Suprapubic skin (tissue), 4 donors: Measurements from ENCODE around the gene KREMEN2. TPM values are rescaled to one million over a fixed set of nuclear protein-coding genes. Genes with fewer than 3 reads are reported as not detected.

ENCODE experiments used
- DNase-seq, 2 donors: peaks; one replicate each; pipeline ENCODE4 v3.0.0-alpha.2; 2019; ENCODE audit warnings: low spot score in 2 of 2
- H3K27ac ChIP-seq: fragments of 200-600 bp; sonication (generic); one replicate; pipeline ENCODE4 v1.5.1; 2019
- H3K27me3 ChIP-seq: fragments of 200-600 bp; sonication (generic); one replicate; pipeline ENCODE4 v1.5.1; 2019
- H3K36me3 ChIP-seq: fragments of 200-600 bp; sonication (generic); one replicate; pipeline ENCODE4 v1.5.1; 2019
- H3K4me1 ChIP-seq: fragments of 200-600 bp; sonication (generic); one replicate; pipeline ENCODE4 v1.5.1; 2019
- H3K4me3 ChIP-seq: fragments of 200-600 bp; sonication (generic); one replicate; pipeline ENCODE4 v1.5.1; 2019; ENCODE audit warnings: mild to moderate bottlenecking
- H3K9me3 ChIP-seq: fragments of 200-600 bp; sonication (generic); one replicate; pipeline ENCODE4 v1.5.1; 2019
- CTCF ChIP-seq, 2 donors: fragments of 200-600 bp in 1 of 2; fragments of 450-650 bp in 1 of 2; sonication (generic) in 1 of 2; IDR thresholded peaks; one replicate each; pipeline ENCODE4 v1.5.1; 2016 to 2019; ENCODE audit warnings: antibody characterized with exemption in 2 of 2, mild to moderate bottlenecking in 1 of 2, moderate library complexity in 1 of 2
- EP300 ChIP-seq: sonication (generic); formaldehyde crosslinking; IDR thresholded peaks from one replicate; pipeline ENCODE4 v1.6.1; 2017; ENCODE audit warnings: antibody characterized with exemption
- POLR2A ChIP-seq, 2 donors: fragments of 450-650 bp; IDR thresholded peaks; one replicate each; pipeline ENCODE4 v1.6.1; 2017; ENCODE audit warnings: antibody characterized with exemption in 2 of 2, mild to moderate bottlenecking in 2 of 2, moderate library complexity in 2 of 2
- POLR2AphosphoS5 ChIP-seq, 3 donors: sonication (generic); formaldehyde crosslinking; IDR thresholded peaks; one replicate each; pipeline ENCODE4 v1.6.1; 2017; ENCODE audit warnings: antibody characterized with exemption in 3 of 3
- WGBS: methylation state at CpG from one replicate; pipeline ENCODE4 v1.1.5; 2018; 5-methylcytosine and 5-hydroxymethylcytosine counted together
- total RNA-seq, 4 donors: library from RNA; depleted of rRNA; stranded (reverse); fragments of >200 nt; gene quantifications; one replicate each; pipeline ENCODE4 v1.1.0, GENCODE V29; 2016

Gene KREMEN2
- total RNA-seq, 4 donors from 2014 or later = 1.0 to 4.2 (median 3.9) TPM

GRCh38 chr16:3014971-3015370 is 50.9 kb downstream of the KREMEN2 start:
- Histone ChIP-seq H3K4me3 (no peak overlapping the region), H3K36me3 (no peaks in the 10 kb centered on the region), H3K27me3 (peaks cover 66% of the 10 kb centered on the region), H3K9me3 (no peaks in the 10 kb centered on the region), H3K27ac (no peak overlapping the region), H3K4me1 (peaks cover 24% of the 10 kb centered on the region)
- 83% methylated on average over 6 of the region's 6 CpGs for WGBS
- no peak for DNase-seq
- TF ChIP-seq POLR2A (IDR thresholded peaks at IDR 0.05) (no peak), CTCF (IDR thresholded peaks at IDR 0.05) (no peak), POLR2AphosphoS5 (IDR thresholded peaks at IDR 0.05) (no peak), EP300 (no peak)

- no peak overlapping the region for H3K27ac ChIP-seq
- no peak overlapping the region for H3K4me3 ChIP-seq
- TF ChIP-seq CTCF (IDR thresholded peaks at IDR 0.05) = no peak
- no peak for TF ChIP-seq EP300
- TF ChIP-seq POLR2AphosphoS5 (IDR thresholded peaks at IDR 0.05) = no peak
- TF ChIP-seq POLR2A (IDR thresholded peaks at IDR 0.05) = no peak
- DNase-seq = no peak
- H3K9me3 ChIP-seq = no peaks in the 10 kb centered on the region
- no peaks in the 10 kb centered on the region for H3K36me3 ChIP-seq
- 95% methylated on average over 6 of the region's 13 CpGs for WGBS
- peaks cover 32% of the 10 kb centered on the region for H3K4me1 ChIP-seq
- H3K27me3 ChIP-seq = peaks cover 56% of the 10 kb centered on the region
These were observed 51.9 kb downstream of the KREMEN2 start for GRCh38 chr16:3015865-3016521.

- Histone ChIP-seq H3K4me1 (peaks cover 41% of the 10 kb centered on the region), H3K36me3 (no peaks in the 10 kb centered on the region), H3K9me3 (no peaks in the 10 kb centered on the region), H3K4me3 (no peak overlapping the region), H3K27me3 (peaks cover 43% of the 10 kb centered on the region), H3K27ac (no peak overlapping the region)
- no peak for DNase-seq
- 62% methylated on average over 15 of the region's 20 CpGs for WGBS
- TF ChIP-seq EP300 (no peak), CTCF (IDR thresholded peaks at IDR 0.05) (no peak), POLR2A (IDR thresholded peaks at IDR 0.05) (no peak), POLR2AphosphoS5 (IDR thresholded peaks at IDR 0.05) (no peak)
These were observed 53.3 kb downstream of the KREMEN2 start for GRCh38 chr16:3017344-3017743.

Other genes starting within 250 kb of the KREMEN2 start
- 1 to 10 TPM; 1.6 to 9.5 (median 5.6) TPM for gene PRSS27, start 244.1 kb upstream of the KREMEN2 start, total RNA-seq
- 1,000 to 10,000 TPM in 1 of 4 donors, 100 to 1,000 TPM in 3; 484 to 1,595 (median 654) TPM for gene SRRM2, start 211.6 kb upstream of the KREMEN2 start, total RNA-seq
- 100 to 1,000 TPM; 174 to 249 (median 213) TPM for gene ELOB, start 187.0 kb upstream of the KREMEN2 start, total RNA-seq
- not detected for gene PRSS33, start 176.7 kb upstream of the KREMEN2 start, total RNA-seq
- not detected for gene PRSS41, start 165.8 kb upstream of the KREMEN2 start, total RNA-seq
- 1 to 10 TPM in 2 of 4 donors, under 1 TPM in 1, not detected in 1; 0.87 to 7.6 (median 1.3) TPM for gene PRSS21, start 147.0 kb upstream of the KREMEN2 start, total RNA-seq
- 10 to 100 TPM; 17.7 to 80.5 (median 23.4) TPM for gene ZG16B, start 134.0 kb upstream of the KREMEN2 start, total RNA-seq
- gene PRSS22, start 106.1 kb upstream of the KREMEN2 start, total RNA-seq = 1 to 10 TPM; 1.7 to 8.7 (median 6.7) TPM
- gene FLYWCH2, start 81.1 kb upstream of the KREMEN2 start, total RNA-seq = 10 to 100 TPM; 31.5 to 42.1 (median 34.7) TPM
- 10 to 100 TPM; 32.7 to 81.8 (median 52.1) TPM for gene FLYWCH1, start 52.3 kb upstream of the KREMEN2 start, total RNA-seq
- gene PAQR4, start 5.1 kb downstream of the KREMEN2 start, total RNA-seq = 10 to 100 TPM in 3 of 4 donors, 1 to 10 TPM in 1; 4.7 to 19.2 (median 14.1) TPM
- 1 to 10 TPM; 1.9 to 6.4 (median 4.7) TPM for gene PKMYT1, start 16.2 kb downstream of the KREMEN2 start, total RNA-seq
- not detected for gene CLDN9, start 48.6 kb downstream of the KREMEN2 start, total RNA-seq
- gene CLDN6, start 53.9 kb downstream of the KREMEN2 start, total RNA-seq = not detected
- gene TNFRSF12A, start 56.1 kb downstream of the KREMEN2 start, total RNA-seq = 10 to 100 TPM in 3 of 4 donors, 1 to 10 TPM in 1; 2.3 to 59.6 (median 30.5) TPM
- 10 to 100 TPM; 32.6 to 65.4 (median 51.5) TPM for gene HCFC1R1, start 59.7 kb downstream of the KREMEN2 start, total RNA-seq
- 10 to 100 TPM; 15.8 to 27.0 (median 24.9) TPM for gene THOC6, start 59.8 kb downstream of the KREMEN2 start, total RNA-seq
- 10 to 100 TPM; 58.4 to 77.6 (median 69.3) TPM for gene BICDL2, start 72.7 kb downstream of the KREMEN2 start, total RNA-seq
- under 1 TPM in 3 of 4 donors, not detected in 1; 0.51 to 0.87 (median 0.83) TPM for gene MMP25, start 82.3 kb downstream of the KREMEN2 start, total RNA-seq
- gene IL32, start 101.4 kb downstream of the KREMEN2 start, total RNA-seq = 10 to 100 TPM in 1 of 4 donors, 1 to 10 TPM in 3; 2.6 to 11.9 (median 6.1) TPM
- gene ZSCAN10, start 135.0 kb downstream of the KREMEN2 start, total RNA-seq = not detected
- gene ZNF205, start 148.3 kb downstream of the KREMEN2 start, total RNA-seq = 10 to 100 TPM; 18.3 to 22.5 (median 20.9) TPM
- gene ZNF213, start 170.8 kb downstream of the KREMEN2 start, total RNA-seq = 10 to 100 TPM; 14.0 to 18.0 (median 16.4) TPM
- gene OR1F1, start 223.9 kb downstream of the KREMEN2 start, total RNA-seq = not detected